NCI-H774 (cell line): ENCODE data around the gene SDHD.
"Not testable (repeated sequence)": the region's sequence is repeated elsewhere in the genome, so short reads cannot be mapped to it uniquely, and the experiment has no call there.

Experiments
- DNase-seq: peaks from one replicate; lab custom pipeline; 2025; lab: John Stamatoyannopoulos, UW

The SDHD gene

DNA sequence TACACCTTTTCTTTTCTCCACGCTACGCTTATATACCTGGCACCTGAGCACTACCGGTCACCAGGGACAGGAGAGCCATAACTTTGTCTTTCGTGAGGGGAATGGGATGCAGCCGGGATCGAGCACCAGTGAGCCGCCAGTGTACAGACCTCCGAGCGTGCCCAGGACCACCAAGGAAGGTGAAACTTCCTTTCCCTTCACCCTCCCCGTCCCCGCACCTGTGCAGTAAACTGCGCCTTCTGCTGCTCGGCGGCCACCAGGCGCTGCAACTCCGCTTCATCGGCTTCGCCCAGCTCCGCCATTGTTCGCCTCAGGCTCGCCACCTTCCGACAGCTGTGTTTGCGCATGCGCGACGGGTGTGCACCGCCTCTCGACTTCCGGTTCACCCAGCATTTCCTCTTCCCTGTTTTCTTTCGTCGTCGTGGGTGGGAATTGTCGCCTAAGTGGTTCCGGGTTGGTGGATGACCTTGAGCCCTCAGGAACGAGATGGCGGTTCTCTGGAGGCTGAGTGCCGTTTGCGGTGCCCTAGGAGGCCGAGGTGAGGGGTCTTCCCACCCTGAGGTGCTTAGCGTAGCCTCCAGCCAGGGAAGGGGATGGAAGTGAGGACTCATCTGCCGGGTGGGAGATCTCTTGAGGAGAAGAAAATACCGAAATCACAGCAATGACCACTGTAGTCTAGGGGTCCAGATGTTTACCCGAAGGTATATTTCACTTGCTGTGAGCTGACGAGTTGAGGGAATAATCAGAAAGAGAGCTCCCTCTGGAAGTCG is at the start of gene SDHD, which contains the start of gene TIMM8B:
SDHD (plus strand) TSS at position 452 of the 770 bp plus-strand sequence; CDS start at position 487, 35 bp downstream.
TIMM8B (minus strand) TSS at position 335 of the 770 bp plus-strand sequence; CDS start at position 302, 33 bp downstream.
- peak; percentile 98 for DNase-seq

GRCh38 chr11:112037527-112037926 is 49.1 kb upstream of the SDHD start:
- no peak for DNase-seq

- DNase-seq, result no peak
Measured at GRCh38 chr11:112042161-112042960, 44.3 kb upstream of the SDHD start.

DNA sequence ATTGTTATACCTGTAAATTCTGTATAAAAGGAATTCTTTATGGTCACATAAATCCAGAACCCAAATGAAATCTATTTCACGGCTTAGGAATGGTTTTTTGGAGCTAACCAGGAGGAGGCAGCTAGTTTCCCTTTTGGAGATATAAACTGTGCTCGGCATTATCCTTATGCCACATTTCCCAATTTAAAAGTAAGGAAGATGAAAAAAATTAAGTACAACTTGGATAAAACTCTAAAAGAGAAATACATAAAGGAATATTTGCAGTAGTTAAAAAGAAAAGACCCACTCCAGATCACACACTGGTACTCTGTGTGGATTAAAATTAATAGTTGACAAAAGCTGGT is 43.7 kb upstream of the SDHD start:
- DNase-seq, result no peak

GRCh38 chr11:112044961-112045360 is 41.7 kb upstream of the SDHD start:
- no peak for DNase-seq

DNA sequence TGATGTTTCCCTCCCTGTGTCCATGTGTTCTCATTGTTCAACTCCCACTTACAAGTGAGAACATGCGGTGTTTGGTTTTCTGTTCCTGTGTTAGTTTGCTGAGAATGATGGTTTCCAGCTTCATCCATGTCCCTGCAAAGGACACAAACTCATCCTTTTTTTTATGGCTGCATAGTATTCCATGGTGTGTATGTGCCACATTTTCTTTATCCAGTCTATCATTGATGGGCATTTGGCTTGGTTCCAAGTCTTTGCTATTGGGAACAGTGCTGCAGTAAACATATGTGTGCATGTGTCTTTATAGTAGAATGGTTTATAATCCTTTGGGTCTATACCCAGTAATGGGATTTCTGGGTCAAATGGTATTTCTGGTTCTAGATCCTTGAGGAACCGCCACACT is 40.0 kb upstream of the SDHD start:
- not testable (repeated sequence) for DNase-seq

DNA sequence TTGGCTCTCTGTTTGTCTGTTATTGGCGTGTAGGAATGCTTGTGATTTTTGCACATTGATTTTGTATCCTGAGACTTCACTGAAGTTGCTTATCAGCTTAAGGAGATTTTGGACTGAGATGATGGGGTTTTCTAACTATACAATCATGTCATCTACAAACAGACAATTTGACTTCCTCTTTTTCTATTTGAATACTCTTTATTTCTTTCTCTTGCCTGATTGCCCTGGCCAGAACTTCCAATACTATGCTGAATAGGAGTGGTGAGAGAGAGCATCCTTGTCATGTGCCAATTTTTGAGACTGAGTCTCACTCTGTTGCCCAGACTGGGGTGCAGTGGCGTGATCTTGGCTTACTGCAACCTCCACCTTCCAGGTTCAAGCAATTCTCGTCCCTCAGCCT is 38.4 kb upstream of the SDHD start:
- DNase-seq, result not testable (repeated sequence)

- no peak for DNase-seq
Measured at GRCh38 chr11:112049777-112050176, 36.9 kb upstream of the SDHD start.

DNA sequence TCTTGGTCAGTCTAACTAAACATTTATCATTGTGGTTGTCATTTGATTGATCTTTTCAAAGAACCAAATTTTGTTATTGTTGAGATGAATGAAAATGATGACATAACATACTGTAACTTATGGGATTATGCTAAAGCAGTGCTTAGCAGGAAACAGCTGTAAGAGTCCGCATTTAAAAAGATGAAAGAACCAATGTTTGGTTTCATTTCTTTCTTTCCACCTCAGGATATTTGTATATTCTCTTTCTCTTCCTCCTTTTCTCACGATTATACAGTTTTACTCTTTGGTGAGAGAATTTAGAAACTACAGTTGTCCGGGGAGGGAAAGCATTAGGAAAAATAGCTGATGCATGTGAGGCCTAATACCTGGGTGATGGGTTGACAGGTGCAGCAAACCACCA is 36.0 kb upstream of the SDHD start:
- DNase-seq, result no peak

GRCh38 chr11:112051768-112052167 is 34.9 kb upstream of the SDHD start:
- DNase-seq, result no peak

DNA sequence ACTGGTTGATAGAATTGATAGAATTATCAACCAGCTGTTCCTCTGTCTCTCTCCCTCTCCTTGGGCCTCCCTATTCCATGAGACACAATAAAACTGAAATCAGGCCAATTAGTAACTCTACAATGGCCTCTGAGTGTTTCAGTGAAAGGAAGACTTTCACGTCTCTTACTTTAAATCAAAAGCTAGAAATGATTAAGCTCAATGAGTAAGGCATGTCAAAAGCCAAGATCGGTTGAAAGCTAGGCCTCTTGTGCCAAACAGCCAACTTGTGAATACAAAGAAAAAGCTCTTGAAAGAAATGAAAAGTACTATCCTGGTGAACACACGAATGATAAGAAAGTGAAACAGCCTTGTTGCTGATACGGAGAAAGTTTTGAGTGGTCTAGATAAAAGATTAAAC is 29.5 kb upstream of the SDHD start:
- DNase-seq, result no peak

- DNase-seq, result no peak
Measured at GRCh38 chr11:112058103-112058502, 28.6 kb upstream of the SDHD start.

DNA sequence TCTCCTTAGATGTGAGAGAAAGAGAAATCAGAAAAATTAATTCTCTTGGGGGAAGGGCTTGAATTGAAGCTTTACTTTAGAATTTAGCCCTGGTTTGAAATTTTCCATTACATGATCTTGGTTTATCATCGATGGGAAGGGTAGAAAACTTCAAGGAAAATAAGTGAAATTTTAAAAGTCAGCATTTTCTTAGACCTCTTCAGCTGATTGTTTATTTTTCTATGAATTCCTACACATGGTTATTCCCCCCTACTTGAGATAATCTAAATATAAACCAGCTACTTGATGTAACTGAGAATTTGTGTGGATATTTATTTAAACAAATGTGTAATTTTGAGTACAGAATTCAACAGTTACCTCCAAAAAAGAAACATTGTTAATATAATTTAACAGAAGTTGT is 23.8 kb upstream of the SDHD start:
- no peak for DNase-seq

- DNase-seq, result peak; percentile 93
Measured at GRCh38 chr11:112073941-112074811, 12.5 kb upstream of the SDHD start, which contains the start of the genes NKAPD1 and PIH1D2. TSS of gene NKAPD1 (plus strand) at chr11:112074299. CDS start at chr11:112075575, 1,276 bp downstream. TSS of gene PIH1D2 (minus strand) at chr11:112074017. CDS start at chr11:112073174, 843 bp downstream.

DNA sequence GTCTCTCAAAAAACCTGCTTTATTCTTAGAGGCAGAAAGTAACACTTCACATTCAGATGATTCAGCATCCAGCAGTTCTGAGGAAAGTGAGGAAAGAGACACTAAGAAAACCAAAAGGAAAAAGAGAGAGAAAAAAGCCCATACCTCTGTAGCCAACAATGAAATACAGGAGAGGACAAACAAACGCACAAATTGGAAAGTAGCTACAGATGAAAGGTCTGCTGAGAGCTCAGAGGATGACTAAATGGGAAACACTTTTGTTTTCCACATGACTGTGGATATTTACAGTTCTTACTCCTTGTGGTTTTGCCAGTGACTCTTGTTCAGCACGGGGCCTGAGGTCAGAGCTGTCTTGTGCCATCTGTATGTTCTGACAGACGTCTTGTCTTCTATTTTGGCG is 3.9 kb upstream of the SDHD start:
- no peak for DNase-seq

GRCh38 chr11:112085822-112086421 is 751 bp upstream of the SDHD start:
- DNase-seq, result no peak

DNA sequence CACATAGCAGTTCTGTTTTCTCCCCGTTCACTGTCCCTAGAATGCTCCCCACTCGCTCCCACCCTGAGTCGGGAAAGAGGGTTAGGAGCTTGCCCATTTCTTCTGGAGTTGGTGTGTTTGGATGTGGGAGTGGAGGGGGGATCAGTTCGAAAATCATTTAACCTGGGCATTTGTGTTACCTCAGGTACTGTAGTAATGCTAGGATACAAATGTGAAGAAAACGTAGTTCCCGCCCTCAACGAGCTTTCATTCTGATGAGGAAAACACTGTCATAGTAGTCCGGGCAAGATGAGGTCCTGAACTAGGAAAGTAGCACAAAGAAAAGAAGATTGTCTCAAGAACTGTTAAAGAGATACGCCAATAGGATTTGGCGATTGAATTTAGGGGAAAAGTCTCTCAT is 539 bp downstream of the SDHD start:
- no peak for DNase-seq

DNA sequence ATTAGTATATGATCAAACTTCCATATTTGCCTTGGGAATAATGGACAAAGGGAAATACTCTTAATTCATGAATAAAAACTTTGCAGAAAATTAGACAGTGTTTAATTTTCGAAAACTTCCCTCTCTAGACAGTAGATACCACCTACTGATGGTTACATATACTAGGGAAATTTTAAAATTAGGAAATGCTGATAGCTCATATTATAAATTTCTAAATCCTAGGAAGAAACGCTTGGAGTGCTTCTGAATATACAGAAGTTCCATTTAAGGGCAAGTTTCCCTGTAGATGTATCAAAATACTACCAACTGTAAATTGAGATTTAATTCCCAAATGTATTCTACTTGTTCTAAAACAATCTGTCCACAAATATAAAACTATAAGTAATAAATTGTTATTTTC is 8.6 kb downstream of the SDHD start:
- not testable (repeated sequence) for DNase-seq

GRCh38 chr11:112096194-112096593 is 9.5 kb downstream of the SDHD start:
- DNase-seq, result no peak

DNA sequence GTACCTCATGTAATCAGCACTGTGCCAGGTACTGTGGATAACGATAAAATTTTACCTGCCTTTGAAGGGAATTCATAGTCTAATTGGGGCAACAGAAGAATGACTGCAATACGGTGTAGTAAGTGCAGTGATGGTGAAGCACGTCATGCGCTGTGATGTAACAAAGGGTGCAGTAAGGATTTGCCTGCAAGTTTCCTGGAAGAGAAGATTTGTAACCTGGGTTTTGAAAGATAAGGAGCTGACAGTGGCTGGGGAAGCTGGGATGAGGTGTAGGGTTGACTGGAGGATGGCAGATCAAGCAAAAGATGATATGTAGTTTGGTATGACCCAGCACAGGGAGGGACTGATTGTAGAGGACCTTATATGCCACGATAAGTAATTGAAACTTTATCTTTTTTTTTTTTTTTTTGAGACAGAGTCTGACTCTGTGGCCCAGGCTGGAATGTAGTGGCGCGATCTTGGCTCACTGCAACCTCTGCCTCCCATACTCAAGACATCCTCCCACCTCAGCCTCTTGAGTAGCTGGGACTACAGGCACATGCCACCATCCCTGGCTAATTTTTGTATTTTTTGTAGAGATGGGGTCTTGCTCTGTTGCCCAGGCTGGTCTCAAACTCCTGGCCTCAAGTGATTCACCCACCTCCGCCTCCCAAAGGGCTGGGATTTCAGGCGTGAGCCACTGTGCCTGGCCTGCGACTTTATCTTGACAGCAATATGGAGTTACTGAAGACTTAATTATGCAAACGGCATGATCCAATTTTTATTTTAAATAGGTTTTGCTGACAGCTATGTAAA is 11.3 kb downstream of the SDHD start:
- no peak for DNase-seq

GRCh38 chr11:112100462-112100861 is 13.8 kb downstream of the SDHD start:
- no peak for DNase-seq
